ENCODE results near the gene TPK1.

Gene TPK1

GRCh38 chr7:144513334-144513733 is 322.5 kb downstream of the TPK1 start:
- no peaks in the 10 kb centered on the region for H3K4me1 ChIP-seq (ENCODE audit: control insufficient read depth in 2 of 2, insufficient read depth in 2 of 2, low read length in 2 of 2)
- H3K36me3 ChIP-seq (ENCODE audit: control insufficient read depth in 2 of 2, insufficient read depth in 2 of 2, low read length in 2 of 2) = no peaks in the 10 kb centered on the region
- H3K27ac ChIP-seq (ENCODE audit: low read depth in 2 of 2, low read length in 2 of 2) = no peak overlapping the region
- no peaks in the 10 kb centered on the region for H3K9me3 ChIP-seq (ENCODE audit: control insufficient read depth in 2 of 2, low read length in 2 of 2)
- H3K9ac ChIP-seq (ENCODE audit: low read depth in 1 of 2, low read length in 2 of 2) = no peak overlapping the region
- no peak overlapping the region for H3K4me3 ChIP-seq (ENCODE audit: low read length in 2 of 2)
- no peaks in the 10 kb centered on the region for H3K27me3 ChIP-seq (ENCODE audit: control insufficient read depth in 2 of 2, insufficient read depth in 2 of 2, low read length in 2 of 2)

DNA sequence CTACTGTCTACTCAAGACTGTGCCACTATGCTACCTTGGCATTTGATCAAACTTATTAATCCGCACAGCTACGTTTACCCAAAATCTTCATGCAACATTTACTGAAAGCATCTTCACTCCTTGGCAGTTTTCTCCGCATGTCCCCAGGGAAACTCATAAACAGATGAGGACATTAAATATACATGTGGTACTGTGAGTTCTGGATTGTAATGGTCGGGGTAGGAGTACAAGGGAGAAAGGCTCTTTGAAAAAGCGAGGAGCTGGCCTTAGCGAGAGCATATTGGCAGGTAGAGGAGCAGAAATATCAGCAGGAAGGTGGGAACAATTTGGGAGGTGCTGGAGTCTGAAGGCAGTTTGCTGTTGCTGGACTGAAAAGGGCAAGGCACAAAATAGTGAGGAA is 325.2 kb downstream of the TPK1 start:
- H3K9me3 ChIP-seq (ENCODE audit: control insufficient read depth in 2 of 2, low read length in 2 of 2) = no peaks in the 10 kb centered on the region
- H3K36me3 ChIP-seq (ENCODE audit: control insufficient read depth in 2 of 2, insufficient read depth in 2 of 2, low read length in 2 of 2) = no peaks in the 10 kb centered on the region
- H3K27me3 ChIP-seq (ENCODE audit: control insufficient read depth in 2 of 2, insufficient read depth in 2 of 2, low read length in 2 of 2) = no peaks in the 10 kb centered on the region
- H3K4me1 ChIP-seq (ENCODE audit: control insufficient read depth in 2 of 2, insufficient read depth in 2 of 2, low read length in 2 of 2) = no peaks in the 10 kb centered on the region
- no peak overlapping the region for H3K9ac ChIP-seq (ENCODE audit: low read depth in 1 of 2, low read length in 2 of 2)
- H3K27ac ChIP-seq (ENCODE audit: low read depth in 2 of 2, low read length in 2 of 2) = no peak overlapping the region
- no peak overlapping the region for H3K4me3 ChIP-seq (ENCODE audit: low read length in 2 of 2)

DNA sequence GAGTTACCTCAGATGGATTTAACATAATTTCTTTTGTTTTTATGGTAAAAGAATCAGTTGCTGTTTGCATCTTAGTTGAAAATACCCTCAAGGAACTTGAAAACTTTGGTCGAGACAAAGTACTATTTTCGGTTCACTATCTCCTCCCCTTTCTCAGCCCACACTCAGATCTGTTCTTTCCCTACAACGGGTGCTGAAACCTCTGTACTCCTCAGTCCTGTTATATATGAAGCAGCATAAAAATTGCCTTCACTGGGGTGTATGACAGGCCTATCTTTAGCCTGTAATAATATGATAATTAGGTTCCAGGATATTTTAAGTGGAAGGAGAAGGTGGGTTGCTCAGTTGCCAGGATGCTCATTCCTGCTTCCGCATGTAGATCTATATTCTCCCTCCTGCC is 327.2 kb downstream of the TPK1 start:
- H3K9ac ChIP-seq (ENCODE audit: low read depth in 1 of 2, low read length in 2 of 2) = no peak overlapping the region
- H3K9me3 ChIP-seq (ENCODE audit: control insufficient read depth in 2 of 2, low read length in 2 of 2) = no peaks in the 10 kb centered on the region
- no peak overlapping the region for H3K27ac ChIP-seq (ENCODE audit: low read depth in 2 of 2, low read length in 2 of 2)
- H3K36me3 ChIP-seq (ENCODE audit: control insufficient read depth in 2 of 2, insufficient read depth in 2 of 2, low read length in 2 of 2) = no peaks in the 10 kb centered on the region
- H3K27me3 ChIP-seq (ENCODE audit: control insufficient read depth in 2 of 2, insufficient read depth in 2 of 2, low read length in 2 of 2) = no peaks in the 10 kb centered on the region
- no peaks in the 10 kb centered on the region for H3K4me1 ChIP-seq (ENCODE audit: control insufficient read depth in 2 of 2, insufficient read depth in 2 of 2, low read length in 2 of 2)
- no peak overlapping the region for H3K4me3 ChIP-seq (ENCODE audit: low read length in 2 of 2)

DNA sequence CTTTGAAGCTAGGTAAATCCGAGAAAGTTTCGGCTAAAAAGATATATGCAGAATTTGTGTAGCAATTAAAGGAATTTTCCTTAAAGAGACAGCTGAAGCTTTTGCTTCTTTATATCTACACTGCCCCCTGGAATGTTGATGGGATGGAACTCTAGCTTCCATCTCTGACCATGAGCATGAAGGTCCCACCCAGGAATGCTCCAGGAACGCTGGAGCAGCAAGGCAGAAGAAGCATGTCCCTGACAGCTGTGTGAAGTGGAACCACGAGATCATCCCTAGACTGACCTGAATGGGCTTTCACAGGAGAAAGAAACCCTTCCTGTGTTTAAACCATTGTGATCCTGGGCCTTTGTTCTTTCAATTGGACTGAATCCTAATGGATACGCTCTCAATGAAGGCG is 332.6 kb downstream of the TPK1 start:
- H3K4me3 ChIP-seq (ENCODE audit: low read length in 2 of 2) = no peak overlapping the region
- no peak overlapping the region for H3K27ac ChIP-seq (ENCODE audit: low read depth in 2 of 2, low read length in 2 of 2)
- H3K27me3 ChIP-seq (ENCODE audit: control insufficient read depth in 2 of 2, insufficient read depth in 2 of 2, low read length in 2 of 2) = no peaks in the 10 kb centered on the region
- no peaks in the 10 kb centered on the region for H3K36me3 ChIP-seq (ENCODE audit: control insufficient read depth in 2 of 2, insufficient read depth in 2 of 2, low read length in 2 of 2)
- H3K4me1 ChIP-seq (ENCODE audit: control insufficient read depth in 2 of 2, insufficient read depth in 2 of 2, low read length in 2 of 2) = no peaks in the 10 kb centered on the region
- no peak overlapping the region for H3K9ac ChIP-seq (ENCODE audit: low read depth in 1 of 2, low read length in 2 of 2)
- no peaks in the 10 kb centered on the region for H3K9me3 ChIP-seq (ENCODE audit: control insufficient read depth in 2 of 2, low read length in 2 of 2)

DNA sequence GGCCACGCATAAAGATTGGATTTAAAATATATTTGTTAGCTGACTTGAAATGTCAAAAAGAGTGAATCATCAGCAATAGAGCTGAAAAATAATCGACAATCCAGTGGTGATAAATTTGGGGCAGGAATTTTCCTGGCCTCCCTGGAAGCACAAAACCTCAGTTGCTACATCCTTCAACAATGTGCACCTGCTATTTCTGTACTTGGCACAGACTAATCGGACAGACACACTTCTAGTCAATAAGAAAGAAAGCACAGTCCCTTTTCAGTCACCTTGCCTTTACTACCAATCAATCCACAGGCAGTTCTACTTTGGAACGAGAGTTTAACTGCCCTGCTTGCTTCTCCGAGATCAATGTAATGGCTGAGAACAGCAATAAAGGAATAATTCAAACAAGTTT is 335.6 kb downstream of the TPK1 start:
- no peak overlapping the region for H3K27ac ChIP-seq (ENCODE audit: low read depth in 2 of 2, low read length in 2 of 2)
- no peak overlapping the region for H3K4me3 ChIP-seq (ENCODE audit: low read length in 2 of 2)
- no peaks in the 10 kb centered on the region for H3K9me3 ChIP-seq (ENCODE audit: control insufficient read depth in 2 of 2, low read length in 2 of 2)
- no peak overlapping the region for H3K9ac ChIP-seq (ENCODE audit: low read depth in 1 of 2, low read length in 2 of 2)
- no peaks in the 10 kb centered on the region for H3K27me3 ChIP-seq (ENCODE audit: control insufficient read depth in 2 of 2, insufficient read depth in 2 of 2, low read length in 2 of 2)
- H3K4me1 ChIP-seq (ENCODE audit: control insufficient read depth in 2 of 2, insufficient read depth in 2 of 2, low read length in 2 of 2) = no peaks in the 10 kb centered on the region
- H3K36me3 ChIP-seq (ENCODE audit: control insufficient read depth in 2 of 2, insufficient read depth in 2 of 2, low read length in 2 of 2) = no peaks in the 10 kb centered on the region

DNA sequence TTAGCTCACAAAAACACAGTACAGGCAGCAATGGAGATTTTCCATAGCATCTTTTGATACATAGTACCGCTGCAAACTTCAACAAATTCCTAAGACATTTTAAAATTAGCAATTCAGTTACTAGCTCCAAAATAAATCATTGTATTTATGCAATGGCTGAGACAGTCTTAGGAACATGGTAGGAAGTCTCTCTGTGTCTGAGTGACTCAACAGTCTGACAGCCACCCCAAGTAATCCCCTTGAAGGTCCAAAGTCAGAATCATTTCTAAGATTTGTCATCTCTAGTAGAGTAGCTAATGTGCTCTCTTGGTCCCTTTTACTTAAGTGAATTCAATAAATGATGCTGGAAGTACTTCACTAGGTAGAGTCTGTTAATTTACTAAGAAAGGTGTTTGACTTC is 338.6 kb downstream of the TPK1 start:
- Histone ChIP-seq H3K9me3 (ENCODE audit: control insufficient read depth in 2 of 2, low read length in 2 of 2) (no peaks in the 10 kb centered on the region), H3K27ac (ENCODE audit: low read depth in 2 of 2, low read length in 2 of 2) (no peak overlapping the region), H3K4me3 (ENCODE audit: low read length in 2 of 2) (no peak overlapping the region), H3K9ac (ENCODE audit: low read depth in 1 of 2, low read length in 2 of 2) (no peak overlapping the region), H3K4me1 (ENCODE audit: control insufficient read depth in 2 of 2, insufficient read depth in 2 of 2, low read length in 2 of 2) (no peaks in the 10 kb centered on the region), H3K36me3 (ENCODE audit: control insufficient read depth in 2 of 2, insufficient read depth in 2 of 2, low read length in 2 of 2) (no peaks in the 10 kb centered on the region), H3K27me3 (ENCODE audit: control insufficient read depth in 2 of 2, insufficient read depth in 2 of 2, low read length in 2 of 2) (no peaks in the 10 kb centered on the region)

DNA sequence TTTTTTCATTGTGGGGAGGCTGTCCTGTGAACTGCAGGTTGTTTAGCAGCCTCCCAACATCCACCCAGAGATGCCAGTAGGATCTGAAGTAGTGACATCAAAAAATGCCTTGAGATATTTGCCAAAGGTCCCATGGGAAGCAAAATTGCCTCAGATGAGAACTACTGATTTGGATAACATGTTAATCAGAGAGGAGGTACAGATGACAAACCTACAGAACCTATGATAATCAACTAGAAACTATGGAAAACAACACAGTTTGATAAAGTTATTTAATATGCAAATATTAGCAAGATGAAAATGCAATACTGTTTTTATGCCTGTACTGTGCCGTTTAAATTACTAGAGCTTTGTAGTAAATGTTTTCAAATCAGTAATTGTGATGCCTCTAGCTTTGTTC is 341.5 kb downstream of the TPK1 start:
- H3K4me1 ChIP-seq (ENCODE audit: control insufficient read depth in 2 of 2, insufficient read depth in 2 of 2, low read length in 2 of 2) = no peaks in the 10 kb centered on the region
- H3K4me3 ChIP-seq (ENCODE audit: low read length in 2 of 2) = no peak overlapping the region
- H3K9ac ChIP-seq (ENCODE audit: low read depth in 1 of 2, low read length in 2 of 2) = no peak overlapping the region
- no peak overlapping the region for H3K27ac ChIP-seq (ENCODE audit: low read depth in 2 of 2, low read length in 2 of 2)
- H3K36me3 ChIP-seq (ENCODE audit: control insufficient read depth in 2 of 2, insufficient read depth in 2 of 2, low read length in 2 of 2) = no peaks in the 10 kb centered on the region
- H3K27me3 ChIP-seq (ENCODE audit: control insufficient read depth in 2 of 2, insufficient read depth in 2 of 2, low read length in 2 of 2) = no peaks in the 10 kb centered on the region
- no peaks in the 10 kb centered on the region for H3K9me3 ChIP-seq (ENCODE audit: control insufficient read depth in 2 of 2, low read length in 2 of 2)

DNA sequence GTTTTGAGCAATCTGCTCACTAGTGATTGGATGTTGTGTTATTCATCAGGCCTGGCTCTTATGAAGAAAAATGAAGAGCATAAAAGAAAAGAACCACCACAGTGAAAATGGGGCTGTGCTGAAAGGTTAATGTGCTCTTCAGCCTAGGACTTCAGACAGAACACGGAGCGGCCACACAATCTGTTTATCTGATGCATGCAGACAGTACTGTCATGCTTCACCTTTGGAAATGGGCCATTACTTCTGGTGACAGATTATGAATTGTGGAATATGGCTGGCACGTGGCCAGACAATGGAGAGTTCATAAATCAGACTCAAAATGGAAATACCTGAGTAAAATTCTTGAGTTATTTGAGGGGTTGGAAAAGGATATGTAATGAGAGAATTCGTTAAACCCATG is 346.3 kb downstream of the TPK1 start:
- no peaks in the 10 kb centered on the region for H3K27me3 ChIP-seq (ENCODE audit: control insufficient read depth in 2 of 2, insufficient read depth in 2 of 2, low read length in 2 of 2)
- no peak overlapping the region for H3K4me3 ChIP-seq (ENCODE audit: low read length in 2 of 2)
- no peaks in the 10 kb centered on the region for H3K4me1 ChIP-seq (ENCODE audit: control insufficient read depth in 2 of 2, insufficient read depth in 2 of 2, low read length in 2 of 2)
- H3K27ac ChIP-seq (ENCODE audit: low read depth in 2 of 2, low read length in 2 of 2) = no peak overlapping the region
- H3K9ac ChIP-seq (ENCODE audit: low read depth in 1 of 2, low read length in 2 of 2) = no peak overlapping the region
- H3K36me3 ChIP-seq (ENCODE audit: control insufficient read depth in 2 of 2, insufficient read depth in 2 of 2, low read length in 2 of 2) = no peaks in the 10 kb centered on the region
- no peaks in the 10 kb centered on the region for H3K9me3 ChIP-seq (ENCODE audit: control insufficient read depth in 2 of 2, low read length in 2 of 2)

- Histone ChIP-seq H3K9ac (ENCODE audit: low read depth in 1 of 2, low read length in 2 of 2) (no peak overlapping the region), H3K4me3 (ENCODE audit: low read length in 2 of 2) (no peak overlapping the region), H3K4me1 (ENCODE audit: control insufficient read depth in 2 of 2, insufficient read depth in 2 of 2, low read length in 2 of 2) (no peaks in the 10 kb centered on the region), H3K9me3 (ENCODE audit: control insufficient read depth in 2 of 2, low read length in 2 of 2) (no peaks in the 10 kb centered on the region), H3K27me3 (ENCODE audit: control insufficient read depth in 2 of 2, insufficient read depth in 2 of 2, low read length in 2 of 2) (no peaks in the 10 kb centered on the region), H3K27ac (ENCODE audit: low read depth in 2 of 2, low read length in 2 of 2) (no peak overlapping the region), H3K36me3 (ENCODE audit: control insufficient read depth in 2 of 2, insufficient read depth in 2 of 2, low read length in 2 of 2) (no peaks in the 10 kb centered on the region)
Measured at GRCh38 chr7:144488977-144489376, 346.9 kb downstream of the TPK1 start.

- no peaks in the 10 kb centered on the region for H3K4me1 ChIP-seq (ENCODE audit: control insufficient read depth in 2 of 2, insufficient read depth in 2 of 2, low read length in 2 of 2)
Measured at GRCh38 chr7:144487901-144488300, 348.0 kb downstream of the TPK1 start.

GRCh38 chr7:144484445-144484844 is 351.4 kb downstream of the TPK1 start:
- Histone ChIP-seq H3K9ac (ENCODE audit: low read depth in 1 of 2, low read length in 2 of 2) (no peak overlapping the region), H3K4me1 (ENCODE audit: control insufficient read depth in 2 of 2, insufficient read depth in 2 of 2, low read length in 2 of 2) (no peaks in the 10 kb centered on the region), H3K9me3 (ENCODE audit: control insufficient read depth in 2 of 2, low read length in 2 of 2) (no peaks in the 10 kb centered on the region), H3K4me3 (ENCODE audit: low read length in 2 of 2) (no peak overlapping the region), H3K36me3 (ENCODE audit: control insufficient read depth in 2 of 2, insufficient read depth in 2 of 2, low read length in 2 of 2) (no peaks in the 10 kb centered on the region), H3K27me3 (ENCODE audit: control insufficient read depth in 2 of 2, insufficient read depth in 2 of 2, low read length in 2 of 2) (no peaks in the 10 kb centered on the region), H3K27ac (ENCODE audit: low read depth in 2 of 2, low read length in 2 of 2) (no peak overlapping the region)

More at GRCh38 chr7:144487901-144488300, 348.0 kb downstream of the TPK1 start:
- no peak overlapping the region for H3K27ac ChIP-seq (ENCODE audit: low read depth in 2 of 2, low read length in 2 of 2)
- no peak overlapping the region for H3K4me3 ChIP-seq (ENCODE audit: low read length in 2 of 2)
- no peaks in the 10 kb centered on the region for H3K9me3 ChIP-seq (ENCODE audit: control insufficient read depth in 2 of 2, low read length in 2 of 2)
- H3K36me3 ChIP-seq (ENCODE audit: control insufficient read depth in 2 of 2, insufficient read depth in 2 of 2, low read length in 2 of 2) = no peaks in the 10 kb centered on the region
- no peaks in the 10 kb centered on the region for H3K27me3 ChIP-seq (ENCODE audit: control insufficient read depth in 2 of 2, insufficient read depth in 2 of 2, low read length in 2 of 2)
- H3K9ac ChIP-seq (ENCODE audit: low read depth in 1 of 2, low read length in 2 of 2) = no peak overlapping the region
